GM12878 (cell line): ENCODE measurements around the gene RIPOR3. TPM values are rescaled to one million over a fixed set of nuclear protein-coding genes. Genes with fewer than 3 reads are reported as not detected.

Experiments used
- ATAC-seq: fragments of 200-7000 bp; cut with Tn5 transposase; 3 replicates; pipeline ENCODE4 v1.9.1; 2020; ENCODE audit warnings: mild to moderate bottlenecking, moderate library complexity
- BruUV-seq: library from RNA; stranded (reverse); fragments of 400-500 nt; replicated peaks from 2 replicates; lab custom pipeline; 2021; lab: Mats Ljungman, UMichigan
- CTCF ChIA-PET: fragments of 300-600 bp; sonication (Branson Sonifier 250); formaldehyde crosslinking; extraction: SDS; loops from one replicate; lab custom pipeline; 2021; ENCODE audit warnings: inconsistent platforms; lab: Yijun Ruan, JAX
- POLR2A ChIA-PET: fragments of 350-600 bp; formaldehyde crosslinking; extraction: SDS; loops from one replicate; lab custom pipeline; 2021; ENCODE audit warnings: inconsistent platforms; lab: Charles Lee
- RAD21 ChIA-PET: fragments of 300-600 bp; sonication (Branson Sonifier 250); formaldehyde crosslinking; loops from one replicate; lab custom pipeline; 2023; ENCODE audit warnings: antibody characterized with exemption; ENCODE audit not compliant: unreplicated experiment; lab: Charles Lee
- SMC1A ChIA-PET: fragments of 300-600 bp; sonication (Branson Sonifier 250); formaldehyde crosslinking; loops from one replicate; lab custom pipeline; 2023; ENCODE audit not compliant: unreplicated experiment, uncharacterized antibody; lab: Charles Lee
- DNase-seq: peaks from one replicate; pipeline ENCODE4 v3.0.0-alpha.2; 2011; ENCODE audit warnings: low read depth, low spot score
- FAIRE-seq: peaks from 3 replicates; lab custom pipeline; 2011; peaks lifted over from hg19 to GRCh38; lab: Jason Lieb, UNC
- H2AFZ ChIP-seq: 2 replicates; pipeline ENCODE4 v1.6.0; 2011; ENCODE audit warnings: low read depth, low read length, control low read depth; ENCODE audit not compliant: control insufficient read depth
- H3K27ac ChIP-seq: 2 replicates; pipeline ENCODE4 v1.5.1; 2011; ENCODE audit warnings: control low read depth; ENCODE audit not compliant: control insufficient read depth, insufficient read depth
- H3K27me3 ChIP-seq, 2 experiments: replicated peaks in 1 of 2; 2 replicates each; pipeline versions ENCODE4 v1.6.0 to v1.6.1; 2011; ENCODE audit warnings: low read length in 1 of 2; ENCODE audit not compliant: control insufficient read depth in 2 of 2, insufficient read depth in 2 of 2
- H3K36me3 ChIP-seq, 2 experiments: 2 replicates each; pipeline ENCODE4 v1.5.1; 2011; ENCODE audit warnings: low read length in 1 of 2; ENCODE audit not compliant: control insufficient read depth in 2 of 2, insufficient read depth in 2 of 2
- H3K4me1 ChIP-seq: 2 replicates; pipeline ENCODE4 v1.6.1; 2011; ENCODE audit warnings: mild to moderate bottlenecking, low read length, moderate library complexity, mixed read lengths; ENCODE audit not compliant: control insufficient read depth, insufficient read depth
- H3K4me2 ChIP-seq: 2 replicates; pipeline ENCODE4 v1.6.0; 2011; ENCODE audit warnings: control low read depth; ENCODE audit not compliant: control insufficient read depth, insufficient read depth
- H3K4me3 ChIP-seq: fragments of 200-600 bp; sonication (generic); 2 replicates; pipeline ENCODE4 v1.5.1; 2016
- H3K79me2 ChIP-seq: 2 replicates; pipeline ENCODE4 v1.6.0; 2011; ENCODE audit warnings: low read length; ENCODE audit not compliant: control insufficient read depth, insufficient read depth
- H3K9ac ChIP-seq: 2 replicates; pipeline ENCODE4 v1.8.0; 2011; ENCODE audit warnings: low read length, control low read depth, mixed read lengths; ENCODE audit not compliant: control insufficient read depth, insufficient read depth
- H3K9me3 ChIP-seq: replicated peaks from 3 replicates; pipeline ENCODE4 v1.5.1; 2011; ENCODE audit warnings: mild to moderate bottlenecking, low read length; ENCODE audit not compliant: control insufficient read depth, insufficient read depth
- H4K20me1 ChIP-seq: 2 replicates; pipeline ENCODE4 v1.6.0; 2011; ENCODE audit not compliant: control insufficient read depth, insufficient read depth
- BHLHE40 ChIP-seq, 2 experiments: fragments of 450-650 bp in 1 of 2; IDR thresholded peaks; 2 replicates each; pipeline ENCODE4 v1.6.1; 2011 to 2017; ENCODE audit warnings: low read depth in 2 of 2, borderline replicate concordance in 1 of 2, improper control_type of control experiment in 1 of 2, low read length in 1 of 2, mild to moderate bottlenecking in 1 of 2
- EGR1 ChIP-seq, 2 experiments: IDR thresholded peaks; 1 replicate in 1 of 2; 2 replicates in 1 of 2; pipeline ENCODE4 v1.6.1; 2011 to 2012; ENCODE audit warnings: low read depth in 2 of 2, low read length in 2 of 2, borderline replicate concordance in 1 of 2, mild to moderate bottlenecking in 1 of 2, moderate library complexity in 1 of 2
- KLF5 ChIP-seq: fragments of 450-650 bp; IDR thresholded peaks from 2 replicates; pipeline ENCODE4 v1.6.1; 2014; ENCODE audit warnings: mild to moderate bottlenecking; ENCODE audit not compliant: partially characterized antibody
- NFYB ChIP-seq: IDR thresholded peaks from 2 replicates; pipeline ENCODE4 v1.6.1; 2011; ENCODE audit warnings: low read depth, mild to moderate bottlenecking, low read length, improper control_type of control experiment, moderate library complexity; ENCODE audit not compliant: insufficient read depth
- PAX8 ChIP-seq: fragments of 450-650 bp; IDR thresholded peaks from 2 replicates; pipeline ENCODE4 v1.6.1; 2017; ENCODE audit warnings: mild to moderate bottlenecking, moderate library complexity
- RAD21 ChIP-seq: IDR thresholded peaks from 2 replicates; pipeline ENCODE4 v1.6.1; 2011; ENCODE audit warnings: mild to moderate bottlenecking, low read depth, low read length, moderate library complexity; ENCODE audit not compliant: insufficient read depth
- RBBP5 ChIP-seq: fragments of 200-600 bp; sonication (generic); conservative IDR thresholded peaks from 2 replicates; pipeline ENCODE4 v1.6.1; 2016
- SIX5 ChIP-seq: IDR thresholded peaks from 2 replicates; pipeline ENCODE4 v1.6.1; 2011; ENCODE audit warnings: mild to moderate bottlenecking, low read depth, low read length, moderate library complexity; ENCODE audit not compliant: severe bottlenecking
- SMAD1 ChIP-seq: fragments of 450-650 bp; IDR thresholded peaks from 2 replicates; pipeline ENCODE4 v1.6.1; 2018; ENCODE audit warnings: mild to moderate bottlenecking, low read depth; ENCODE audit not compliant: partially characterized antibody
- ZNF274 ChIP-seq: IDR thresholded peaks from one replicate; pipeline ENCODE4 v1.8.0; 2011; ENCODE audit not compliant: insufficient read length, insufficient read depth
- ZZZ3 ChIP-seq: IDR thresholded peaks from 2 replicates; pipeline ENCODE4 v1.6.1; 2011; ENCODE audit warnings: low read depth; ENCODE audit not compliant: control insufficient read depth, insufficient read length
- WGBS: methylation state at CpG from one replicate; pipeline ENCODE4 v1.1.6; 2016; ENCODE audit warnings: low lambda C conversion rate; ENCODE audit not compliant: insufficient replicate concordance, insufficient coverage; ENCODE audit errors: missing lambda C conversion rate; 5-methylcytosine and 5-hydroxymethylcytosine counted together
- in situ Hi-C: fragments of 300-500 bp; cut with MboI; formaldehyde crosslinking; loops from 9 replicates; pipeline ENCODE4 v1.14.3; 2018; ENCODE audit warnings: mixed read lengths
- intact Hi-C: fragments of 100-400 bp; cut with micrococcal nuclease; formaldehyde crosslinking; loops from one replicate; pipeline ENCODE4 v1.14.2; 2022; ENCODE audit not compliant: unreplicated experiment
- polyA plus RNA-seq, 11 experiments: library from polyadenylated mRNA; depleted of rRNA in 4 of 11; unstranded in 6 of 11; stranded (reverse) in 5 of 11; fragments of >200 nt; fragmentation: Nextera tagmentation in 4 of 11; fragmentation: Illumina TruSeq in 1 of 11; extraction: Ambion mirVana in 4 of 11; extraction: Trizol in 1 of 11; gene quantifications; 1 replicate in 1 of 11; 2 replicates in 10 of 11; pipeline versions ENCODE4 v1.2.1 to v1.2.3, GENCODE V29; 2011 to 2016; ENCODE audit warnings: inconsistent platforms in 2 of 11, missing spikeins in 2 of 11, low read depth in 1 of 11
- total RNA-seq, 4 experiments: library from RNA; depleted of rRNA in 3 of 4; stranded (reverse); fragments of >200 nt in 3 of 4; fragmentation: Illumina TruSeq in 1 of 4; extraction: Trizol in 1 of 4; gene quantifications; 2 replicates each; pipeline versions ENCODE4 v1.2.1 to v1.2.3, GENCODE V29; 2013 to 2021
- TF ChIP-seq, protein P1 (sequence below): IDR thresholded peaks from 2 replicates; pipeline ENCODE4 v1.6.1; 2011; ENCODE audit warnings: low read depth, mild to moderate bottlenecking, low read length, moderate library complexity, borderline replicate concordance; ENCODE audit errors: extremely low read depth
- TF ChIP-seq, protein P2 (sequence below): IDR thresholded peaks from 2 replicates; pipeline ENCODE4 v1.6.1; 2011; ENCODE audit warnings: borderline replicate concordance, low read depth, mild to moderate bottlenecking, moderate library complexity, mixed read lengths, low read length; ENCODE audit not compliant: insufficient read depth; ENCODE audit errors: extremely low read length
- TF ChIP-seq, protein P3 (sequence below): fragments of 150-350 bp; IDR thresholded peaks from 2 replicates; pipeline ENCODE4 v1.6.1; 2014; ENCODE audit warnings: mild to moderate bottlenecking, low read depth, low read length

Gene RIPOR3
- total and polyA plus RNA-seq, 10 of the 15 experiments (the other 5 are each of a cell fraction or from before 2014, with no cell fraction given) = 0.04 to 0.55 (median 0.12) TPM; not detected in 6

DNA sequence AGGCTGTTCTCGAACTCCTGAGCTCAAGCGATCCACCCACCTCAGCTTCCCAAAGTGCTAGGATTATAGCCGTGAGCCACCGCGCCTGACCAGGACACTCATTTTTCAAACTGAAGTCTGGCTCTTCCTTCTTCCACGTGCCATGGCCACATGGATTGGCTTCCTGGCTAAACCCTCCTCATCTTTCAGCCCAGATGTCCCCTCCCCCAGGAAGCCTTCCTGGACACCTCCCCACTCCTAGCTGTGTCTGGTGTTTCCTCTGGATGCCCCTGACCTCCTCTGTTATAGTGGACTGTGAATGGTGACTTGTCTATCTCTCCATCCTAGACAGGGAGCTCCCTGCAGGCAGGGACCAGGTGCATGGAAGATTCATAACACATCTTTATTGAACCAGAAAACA is 57.2 kb downstream of the RIPOR3 start:
- H3K4me1 ChIP-seq = no peaks in the 10 kb centered on the region
- H3K9ac ChIP-seq = no peak overlapping the region
- no peaks in the 10 kb centered on the region for H3K79me2 ChIP-seq
- ChIA-PET SMC1A (no interaction called here), RAD21 (no interaction called here), CTCF (interaction anchor here (0.6 to 2.0 kb wide), 7 partner anchors 11 to 151 kb away, joined by 3 to 6 read pairs (median 3); no protein-coding TSS in a partner anchor), POLR2A (no interaction called here)
- no peak for FAIRE-seq
- no peak for DNase-seq
- H3K27me3 ChIP-seq = no peaks in the 10 kb centered on the region; a peak in 2 of 4 replicates
- 53% methylated on average over 6 of the region's 6 CpGs for WGBS
- TF ChIP-seq KLF5 = no peak
- TF ChIP-seq RBBP5 = no peak
- TF ChIP-seq, protein P1, sequence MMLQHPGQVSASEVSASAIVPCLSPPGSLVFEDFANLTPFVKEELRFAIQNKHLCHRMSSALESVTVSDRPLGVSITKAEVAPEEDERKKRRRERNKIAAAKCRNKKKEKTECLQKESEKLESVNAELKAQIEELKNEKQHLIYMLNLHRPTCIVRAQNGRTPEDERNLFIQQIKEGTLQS = no peak
- TF ChIP-seq RAD21 = no peak
- TF ChIP-seq EGR1 (IDR thresholded peaks at IDR 0.05; ENCODE audit: borderline replicate concordance in 1 of 2, low read depth in 2 of 2, low read length in 2 of 2) = no peak
- no peak for TF ChIP-seq SMAD1
- in situ Hi-C loops = no loop called here
- H3K4me2 ChIP-seq = no peak overlapping the region
- no peak for ATAC-seq
- no peak overlapping the region for H3K27ac ChIP-seq
- BruUV-seq = no TSS peak
- no peak overlapping the region for H2AFZ ChIP-seq
- no peaks in the 10 kb centered on the region for H3K36me3 ChIP-seq
- no peaks in the 10 kb centered on the region for H4K20me1 ChIP-seq
- H3K4me3 ChIP-seq = no peak overlapping the region
- H3K9me3 ChIP-seq = no peaks in the 10 kb centered on the region
- intact Hi-C loops = no loop called here

DNA sequence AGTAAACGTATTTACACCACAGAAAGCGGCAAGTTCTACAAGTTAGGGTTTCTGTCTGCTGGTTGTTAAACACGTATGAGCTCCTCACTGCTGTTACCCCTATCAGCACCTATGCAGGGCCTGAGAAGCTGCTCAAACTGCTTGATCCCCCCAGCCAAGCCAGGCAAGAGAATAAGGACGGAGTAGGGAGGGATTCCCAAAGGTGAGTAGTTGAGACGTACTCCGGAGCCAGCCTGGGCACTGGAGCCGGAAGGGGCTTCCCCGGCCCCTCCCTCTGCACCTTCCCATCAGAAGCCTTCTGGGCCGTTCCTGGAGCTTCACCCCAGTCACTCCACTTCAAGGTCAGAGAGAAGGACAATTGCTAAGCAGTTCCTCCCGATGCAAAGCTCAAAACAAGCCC is 58.0 kb downstream of the RIPOR3 start:
- DNase-seq (no peak), FAIRE-seq (no peak), ATAC-seq (no peak)
- ChIA-PET POLR2A (interaction anchor here (0.6 kb wide), 1 partner anchor 16 kb away, joined by 4 read pairs; no protein-coding TSS in a partner anchor), SMC1A (interaction anchor here (0.8 kb wide), 1 partner anchor 235 kb away, joined by 3 read pairs; no protein-coding TSS in a partner anchor), CTCF (interaction anchor here (0.8 to 1.7 kb wide), 4 partner anchors 10 to 150 kb away, joined by 3 to 5 read pairs (median 4); no protein-coding TSS in a partner anchor), RAD21 (interaction anchor here (0.6 kb wide), 1 partner anchor 10 kb away, joined by 3 read pairs; no protein-coding TSS in a partner anchor)
- Histone ChIP-seq H4K20me1 (no peaks in the 10 kb centered on the region), H3K4me1 (no peaks in the 10 kb centered on the region), H3K4me3 (no peak overlapping the region), H3K79me2 (no peaks in the 10 kb centered on the region), H2AFZ (no peak overlapping the region), H3K9ac (no peak overlapping the region), H3K36me3 (no peaks in the 10 kb centered on the region), H3K9me3 (no peaks in the 10 kb centered on the region), H3K27ac (no peak overlapping the region), H3K4me2 (no peak overlapping the region), H3K27me3 (no peaks in the 10 kb centered on the region; a peak in 2 of 4 replicates)
- WGBS = 27% methylated on average over 10 of the region's 10 CpGs
- in situ Hi-C loops (no loop called here), intact Hi-C loops (no loop called here)
- no TSS peak for BruUV-seq
- TF ChIP-seq NFYB (no peak), BHLHE40 (IDR thresholded peaks at IDR 0.05; ENCODE audit: borderline replicate concordance in 1 of 2, low read depth in 2 of 2, low read length in 1 of 2) (no peak), SMAD1 (no peak), SIX5 (no peak), ZNF274 (no peak), ZZZ3 (no peak), PAX8 (no peak)
- TF ChIP-seq, protein P2, sequence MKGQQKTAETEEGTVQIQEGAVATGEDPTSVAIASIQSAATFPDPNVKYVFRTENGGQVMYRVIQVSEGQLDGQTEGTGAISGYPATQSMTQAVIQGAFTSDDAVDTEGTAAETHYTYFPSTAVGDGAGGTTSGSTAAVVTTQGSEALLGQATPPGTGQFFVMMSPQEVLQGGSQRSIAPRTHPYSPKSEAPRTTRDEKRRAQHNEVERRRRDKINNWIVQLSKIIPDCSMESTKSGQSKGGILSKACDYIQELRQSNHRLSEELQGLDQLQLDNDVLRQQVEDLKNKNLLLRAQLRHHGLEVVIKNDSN = no peak
- TF ChIP-seq, protein P3, sequence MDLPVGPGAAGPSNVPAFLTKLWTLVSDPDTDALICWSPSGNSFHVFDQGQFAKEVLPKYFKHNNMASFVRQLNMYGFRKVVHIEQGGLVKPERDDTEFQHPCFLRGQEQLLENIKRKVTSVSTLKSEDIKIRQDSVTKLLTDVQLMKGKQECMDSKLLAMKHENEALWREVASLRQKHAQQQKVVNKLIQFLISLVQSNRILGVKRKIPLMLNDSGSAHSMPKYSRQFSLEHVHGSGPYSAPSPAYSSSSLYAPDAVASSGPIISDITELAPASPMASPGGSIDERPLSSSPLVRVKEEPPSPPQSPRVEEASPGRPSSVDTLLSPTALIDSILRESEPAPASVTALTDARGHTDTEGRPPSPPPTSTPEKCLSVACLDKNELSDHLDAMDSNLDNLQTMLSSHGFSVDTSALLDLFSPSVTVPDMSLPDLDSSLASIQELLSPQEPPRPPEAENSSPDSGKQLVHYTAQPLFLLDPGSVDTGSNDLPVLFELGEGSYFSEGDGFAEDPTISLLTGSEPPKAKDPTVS = no peak
